GM12891 (cell line): ENCODE results near the gene EPHB4.

Experiments
- DNase-seq: peaks from one replicate; pipeline ENCODE4 v3.0.0; 2011; ENCODE audit warnings: low spot score; ENCODE audit not compliant: insufficient read length
- FAIRE-seq: peaks from 2 replicates; lab custom pipeline; 2011; peaks lifted over from hg19 to GRCh38; lab: Jason Lieb, UNC
- PAX5 ChIP-seq: IDR thresholded peaks from 2 replicates; pipeline ENCODE4 v1.6.1; 2011; ENCODE audit warnings: low read length, moderate library complexity, mild to moderate bottlenecking; ENCODE audit not compliant: insufficient read depth, severe bottlenecking
- POLR2A ChIP-seq: IDR thresholded peaks from 2 replicates; pipeline ENCODE4 v1.6.1; 2011; ENCODE audit warnings: low read depth, low read length, control low read depth
- POLR2AphosphoS5 ChIP-seq: IDR thresholded peaks from 2 replicates; pipeline ENCODE4 v1.6.1; 2011; ENCODE audit warnings: low read depth, low read length, control low read depth
- POU2F2 ChIP-seq: IDR thresholded peaks from 2 replicates; pipeline ENCODE4 v1.6.1; 2011; ENCODE audit warnings: low read depth, mild to moderate bottlenecking, control low read depth, low read length, moderate library complexity
- SPI1 ChIP-seq: IDR thresholded peaks from 2 replicates; pipeline ENCODE4 v1.6.1; 2011; ENCODE audit warnings: low read depth, low read length, control low read depth
- TAF1 ChIP-seq: IDR thresholded peaks from 2 replicates; pipeline ENCODE4 v1.6.1; 2011; ENCODE audit warnings: low read depth, low read length, control low read depth

The EPHB4 gene

DNA sequence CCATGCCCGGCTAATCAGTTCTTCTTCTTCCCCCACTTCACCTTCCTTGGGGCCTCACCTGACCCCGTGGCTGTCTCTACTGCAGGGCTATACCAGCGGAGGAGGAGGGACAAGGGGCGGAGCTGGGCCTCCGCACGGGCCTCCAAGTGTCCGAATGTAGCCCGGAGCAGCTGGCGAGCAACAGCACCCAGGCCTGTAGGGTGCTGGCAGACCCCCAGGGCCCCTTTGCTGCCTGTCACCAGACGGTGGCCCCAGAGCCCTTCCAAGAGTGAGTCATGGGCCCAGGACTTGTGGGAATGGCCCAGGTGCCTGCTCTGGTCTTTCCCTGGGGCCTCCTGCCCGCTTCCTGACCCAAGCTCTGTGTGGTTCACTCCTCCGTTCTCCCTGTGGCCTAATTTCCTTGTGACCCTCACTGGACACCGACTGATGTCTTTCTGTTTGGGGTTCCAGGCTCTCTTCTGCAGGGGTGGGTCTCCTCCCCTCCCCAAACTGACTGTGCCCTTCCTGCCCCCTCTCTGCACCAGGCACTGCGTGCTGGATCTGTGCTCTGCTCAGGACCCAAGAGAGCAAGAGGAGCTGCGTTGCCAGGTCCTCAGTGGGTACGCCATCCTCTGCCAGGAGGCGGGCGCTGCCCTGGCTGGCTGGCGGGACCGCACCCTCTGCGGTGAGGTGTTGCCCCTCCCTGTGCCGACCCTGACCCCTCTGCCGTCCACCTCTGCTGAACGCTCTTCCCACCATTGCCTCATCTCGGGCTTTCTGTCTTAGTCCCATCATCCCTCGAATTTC is 35.2 kb downstream of the EPHB4 start:
- DNase-seq (no peak), FAIRE-seq (no peak)
- TF ChIP-seq TAF1 (no peak), POLR2A (no peak), POU2F2 (no peak), PAX5 (no peak), SPI1 (no peak), POLR2AphosphoS5 (no peak)

DNA sequence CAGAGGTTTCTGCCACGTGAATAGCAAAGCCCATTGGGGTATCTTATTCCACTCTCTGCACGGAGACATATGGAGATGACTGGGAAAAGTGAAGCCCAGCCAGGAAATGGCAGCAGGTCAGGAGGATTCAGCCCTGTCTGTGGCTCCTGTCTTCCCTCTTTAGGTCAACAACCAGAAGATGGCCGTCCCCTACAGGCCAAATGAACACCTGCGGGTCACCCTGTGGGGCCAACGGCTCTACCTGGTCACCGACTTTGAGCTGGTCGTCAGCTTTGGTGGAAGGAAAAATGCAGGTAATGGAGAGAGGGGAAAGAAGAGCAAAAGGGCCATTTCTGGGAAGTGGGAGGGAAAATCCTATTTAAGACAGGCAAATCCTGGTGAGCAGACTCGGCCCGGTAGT is 38.3 kb downstream of the EPHB4 start:
- FAIRE-seq = no peak
- DNase-seq = no peak
- TF ChIP-seq POLR2AphosphoS5 = no peak
- TF ChIP-seq POU2F2 = no peak
- TF ChIP-seq TAF1 = no peak
- TF ChIP-seq POLR2A = no peak
- TF ChIP-seq PAX5 = no peak
- no peak for TF ChIP-seq SPI1

DNA sequence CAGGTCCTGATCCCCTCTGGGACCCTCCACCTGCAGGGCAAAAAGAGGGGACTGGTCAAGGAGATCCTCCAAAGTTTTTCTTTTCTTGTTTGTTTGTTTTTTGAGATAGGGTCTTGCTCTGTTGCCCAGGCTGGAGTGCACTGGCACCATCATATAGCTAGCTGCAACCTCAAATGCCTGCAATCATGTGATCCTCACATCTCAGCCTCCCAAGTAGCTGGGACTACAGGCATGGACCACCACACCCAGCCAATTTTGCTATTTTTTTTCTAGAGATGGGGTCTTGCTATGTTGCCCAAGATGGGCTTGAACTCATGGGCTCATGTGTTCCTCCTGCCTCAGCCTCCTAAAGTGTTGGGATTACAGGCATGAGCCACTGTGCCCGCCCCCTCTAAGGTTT is 41.0 kb downstream of the EPHB4 start:
- TF ChIP-seq POU2F2 (no peak), SPI1 (no peak), POLR2A (no peak), TAF1 (no peak), PAX5 (no peak), POLR2AphosphoS5 (no peak)
- FAIRE-seq (no peak), DNase-seq (no peak)

DNA sequence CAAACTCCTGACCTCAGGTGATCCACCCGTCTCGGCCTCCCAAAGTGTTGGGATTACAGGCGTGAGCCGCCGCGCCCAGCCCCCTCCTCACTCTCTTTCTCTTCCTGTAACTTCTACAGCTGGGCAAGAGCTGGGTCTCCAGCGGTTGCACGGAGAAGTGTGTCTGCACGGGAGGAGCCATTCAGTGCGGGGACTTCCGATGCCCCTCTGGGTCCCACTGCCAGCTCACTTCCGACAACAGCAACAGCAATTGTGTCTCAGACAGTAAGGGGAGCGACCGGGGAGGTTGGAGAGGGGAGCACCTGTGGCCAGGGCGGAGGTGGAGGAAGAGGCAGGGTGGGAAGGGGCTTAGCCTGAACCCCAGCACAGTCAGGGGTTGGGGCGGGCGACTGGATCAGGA is 41.4 kb downstream of the EPHB4 start:
- TF ChIP-seq PAX5 = no peak
- no peak for TF ChIP-seq SPI1
- no peak for DNase-seq
- FAIRE-seq = no peak

DNA sequence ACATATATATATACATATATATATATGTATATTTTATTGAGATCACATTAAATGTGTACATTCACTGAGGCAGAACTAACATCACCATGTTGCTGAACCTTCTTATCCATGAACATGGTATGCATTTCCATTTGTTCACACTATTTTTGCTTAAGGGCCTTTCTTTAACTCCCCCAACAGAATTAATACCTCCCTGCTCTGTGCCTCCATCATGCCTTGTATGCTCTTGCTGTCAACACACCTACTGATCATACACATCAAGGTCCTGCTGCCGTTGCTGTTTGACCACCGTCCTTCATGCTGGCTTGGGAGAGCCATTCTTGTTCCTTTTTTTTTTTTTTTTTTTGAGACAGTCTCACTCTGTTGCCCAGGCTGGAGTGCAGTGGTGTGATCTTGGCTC is 43.5 kb downstream of the EPHB4 start:
- no peak for DNase-seq
- FAIRE-seq = no peak
- TF ChIP-seq TAF1 (no peak), SPI1 (no peak), POLR2A (no peak), POU2F2 (no peak), PAX5 (no peak), POLR2AphosphoS5 (no peak)

DNA sequence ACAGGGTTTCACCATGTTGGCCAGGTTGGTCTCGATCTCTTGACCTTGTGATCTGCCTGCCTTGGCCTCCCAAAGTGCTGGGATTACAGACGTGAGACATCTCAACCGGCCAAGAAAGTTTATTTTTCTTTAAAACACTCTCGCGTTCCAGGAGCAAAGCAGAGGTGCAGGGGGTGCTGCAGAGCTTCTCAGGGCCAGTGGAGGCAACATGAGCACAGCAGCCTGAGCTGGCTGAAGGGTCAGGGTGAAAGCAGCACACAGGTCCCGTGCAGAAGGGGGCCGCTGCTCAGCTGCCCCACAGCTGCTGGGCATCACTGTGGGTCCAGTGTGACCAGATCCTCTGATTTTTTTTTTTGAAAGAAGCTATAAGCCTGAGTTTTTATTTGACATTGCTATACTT is 46.1 kb downstream of the EPHB4 start:
- DNase-seq (no peak), FAIRE-seq (no peak)
- TF ChIP-seq POU2F2 (no peak), SPI1 (no peak), POLR2A (no peak), POLR2AphosphoS5 (no peak), TAF1 (no peak), PAX5 (no peak)

DNA sequence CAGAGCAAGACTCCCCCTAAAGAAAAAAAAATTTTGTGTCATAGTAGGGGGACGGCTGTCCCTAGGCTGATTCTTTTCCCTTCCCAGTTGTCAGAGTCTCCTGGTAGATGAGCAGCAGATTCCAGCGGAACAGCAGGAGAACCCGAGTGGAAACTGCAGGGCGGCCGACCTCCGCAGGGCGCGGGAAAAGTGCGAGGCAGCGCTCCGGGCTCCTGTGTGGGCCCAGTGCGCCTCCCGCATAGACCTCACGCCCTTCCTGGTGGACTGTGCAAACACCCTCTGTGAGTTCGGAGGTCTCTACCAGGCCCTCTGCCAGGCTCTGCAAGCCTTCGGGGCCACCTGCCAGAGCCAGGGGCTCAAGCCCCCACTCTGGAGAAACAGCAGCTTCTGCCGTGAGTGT is 48.0 kb downstream of the EPHB4 start:
- TF ChIP-seq PAX5 (no peak), SPI1 (no peak), TAF1 (no peak), POLR2AphosphoS5 (no peak), POU2F2 (no peak), POLR2A (no peak)
- DNase-seq (no peak), FAIRE-seq (no peak)

DNA sequence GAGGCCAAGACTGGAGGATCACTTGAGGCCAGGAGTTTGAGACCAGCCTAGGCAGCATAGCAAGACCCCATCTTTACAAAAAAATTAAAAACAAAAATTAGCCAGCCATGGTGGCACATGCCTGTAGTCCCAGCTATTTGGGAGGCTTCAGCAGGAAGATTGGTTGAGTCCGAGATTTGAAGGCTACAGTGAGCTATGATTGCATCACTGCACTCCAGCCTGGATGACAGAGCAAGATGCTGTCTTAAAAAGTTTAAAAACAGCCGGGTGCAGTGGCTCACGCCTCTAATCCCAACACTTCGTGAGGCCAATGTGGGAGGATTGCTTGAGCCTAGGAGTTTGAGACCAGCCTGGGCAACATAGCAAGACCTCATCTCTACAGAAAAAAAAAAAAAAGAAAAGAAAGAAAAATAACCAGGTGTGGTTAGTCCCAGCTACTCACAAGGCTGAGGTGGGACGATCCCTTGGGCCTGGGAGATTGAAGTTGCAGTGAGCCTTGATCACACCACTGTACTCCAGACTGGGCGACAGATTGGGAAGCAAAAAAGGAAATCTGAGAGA is 49.2 kb downstream of the EPHB4 start:
- TF ChIP-seq POLR2A = no peak
- TF ChIP-seq TAF1 = no peak
- TF ChIP-seq PAX5 = no peak
- TF ChIP-seq SPI1 = no peak
- TF ChIP-seq POU2F2 = no peak
- TF ChIP-seq POLR2AphosphoS5 = no peak

DNA sequence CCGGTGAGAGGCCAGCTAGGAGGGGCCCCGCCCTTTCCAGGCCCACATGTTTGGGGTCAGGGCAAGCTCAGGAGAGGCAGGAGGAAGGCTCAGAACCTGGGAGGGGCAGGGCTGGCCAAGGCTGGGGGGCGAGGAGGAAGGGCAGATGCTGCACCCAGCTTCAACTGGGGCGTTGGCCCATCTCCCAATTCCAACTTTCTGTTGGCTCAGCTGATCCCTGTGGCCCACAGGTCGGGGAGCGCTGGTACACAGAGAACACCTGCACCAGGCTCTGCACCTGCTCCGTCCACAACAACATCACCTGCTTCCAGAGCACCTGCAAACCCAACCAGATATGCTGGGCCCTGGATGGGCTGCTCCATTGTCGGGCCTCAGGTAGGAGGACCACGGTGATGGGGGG is 53.8 kb downstream of the EPHB4 start:
- no peak for TF ChIP-seq SPI1
- no peak for TF ChIP-seq POLR2A
- TF ChIP-seq POLR2AphosphoS5 = no peak
- no peak for TF ChIP-seq POU2F2
- no peak for TF ChIP-seq PAX5

More for the DNA sequence above, 49.2 kb downstream of the EPHB4 start:
- DNase-seq (no peak), FAIRE-seq (no peak)

DNA sequence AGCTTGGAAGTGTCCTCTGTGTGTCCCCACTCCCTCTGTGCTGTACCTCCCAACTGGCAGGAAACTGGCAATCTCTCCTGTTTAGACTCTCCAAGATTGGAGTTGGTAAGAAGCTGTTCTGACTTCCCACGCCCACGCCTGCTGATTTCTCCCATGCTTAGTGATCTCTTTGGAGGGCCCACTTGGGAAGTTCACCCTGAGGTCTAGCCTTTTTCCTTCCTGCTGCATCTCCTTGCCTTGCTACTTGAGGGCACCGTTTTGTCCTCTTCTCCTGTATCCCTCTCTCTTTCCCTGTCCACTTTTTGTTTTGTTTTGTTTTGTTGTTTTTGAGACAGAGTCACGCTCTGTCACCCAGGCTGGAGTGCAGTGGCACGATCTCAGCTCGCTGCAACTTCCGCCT is 58.5 kb downstream of the EPHB4 start:
- FAIRE-seq (no peak), DNase-seq (no peak)
- TF ChIP-seq POLR2A (no peak), TAF1 (no peak), POLR2AphosphoS5 (no peak), PAX5 (no peak), SPI1 (no peak), POU2F2 (no peak)

More for the DNA sequence above, 53.8 kb downstream of the EPHB4 start:
- DNase-seq = no peak
- no peak for FAIRE-seq
